Natural killer cell (primary cell): ENCODE results near the gene PROX1. TPM values are rescaled to one million over a fixed set of nuclear protein-coding genes. Genes with fewer than 3 reads are reported as not detected.

Experiments
- ATAC-seq, 3 donors: fragments of 150-1000 bp in 2 of 3; fragments of 200-7000 bp in 1 of 3; cut with Tn5 transposase; 1 replicate in 1 of 3; 2 replicates in 2 of 3; pipeline ENCODE4 v1.10.0; 2021; ENCODE audit warnings: mild to moderate bottlenecking in 2 of 3, moderate library complexity in 2 of 3
- DNase-seq, 2 donors: peaks; one replicate each; pipeline versions ENCODE4 v3.0.0 to v3.0.0-alpha.2; 2013 to 2021; ENCODE audit warnings: mixed read lengths in 1 of 2
- H3K27ac ChIP-seq: one replicate; pipeline ENCODE4 v1.5.1; 2013; ENCODE audit warnings: mild to moderate bottlenecking, low read length
- H3K27me3 ChIP-seq: one replicate; pipeline ENCODE4 v1.6.1; 2013; ENCODE audit warnings: low read length; ENCODE audit not compliant: control insufficient read depth, insufficient read depth
- H3K36me3 ChIP-seq: one replicate; pipeline ENCODE4 v1.6.1; 2013; ENCODE audit warnings: low read length; ENCODE audit not compliant: control insufficient read depth, insufficient read depth
- H3K4me1 ChIP-seq: one replicate; pipeline ENCODE4 v1.6.1; 2013; ENCODE audit warnings: low read length; ENCODE audit not compliant: control insufficient read depth, insufficient read depth
- H3K4me3 ChIP-seq: one replicate; pipeline ENCODE4 v1.5.1; 2013; ENCODE audit warnings: low read length
- H3K9me3 ChIP-seq: one replicate; pipeline ENCODE4 v1.6.1; 2013; ENCODE audit warnings: low read length; ENCODE audit not compliant: control insufficient read depth, insufficient read depth
- H3K27ac Mint-ChIP-seq, 2 donors: one replicate each; pipeline ENCODE4 v1.8.0; 2022; ENCODE audit warnings: mild to moderate bottlenecking in 2 of 2, mixed read lengths in 2 of 2, moderate library complexity in 1 of 2
- H3K27me3 Mint-ChIP-seq, 2 donors: one replicate each; pipeline ENCODE4 v1.8.0; 2022; ENCODE audit warnings: low read depth in 2 of 2, mixed read lengths in 2 of 2
- H3K36me3 Mint-ChIP-seq: one replicate; pipeline ENCODE4 v1.8.0; 2022; ENCODE audit warnings: mixed read lengths
- H3K4me1 Mint-ChIP-seq, 2 donors: one replicate each; pipeline ENCODE4 v1.8.0; 2022; ENCODE audit warnings: mixed read lengths in 2 of 2
- H3K4me3 Mint-ChIP-seq: one replicate; pipeline ENCODE4 v1.8.0; 2022; ENCODE audit warnings: mild to moderate bottlenecking, moderate library complexity, mixed read lengths
- H3K9me3 Mint-ChIP-seq, 2 donors: one replicate each; pipeline ENCODE4 v1.8.0; 2022; ENCODE audit warnings: mixed read lengths in 2 of 2
- CTCF ChIP-seq: fragments of 200-600 bp; IDR thresholded peaks from one replicate; pipeline ENCODE4 v1.8.0; 2022; ENCODE audit warnings: antibody characterized with exemption
- WGBS: methylation state at CpG from one replicate; pipeline ENCODE4 v1.1.7; 2013; ENCODE audit warnings: missing lambda C conversion rate; ENCODE audit not compliant: insufficient coverage; 5-methylcytosine and 5-hydroxymethylcytosine counted together
- intact Hi-C: fragments of 100-400 bp; cut with micrococcal nuclease; formaldehyde crosslinking; loops from one replicate; pipeline ENCODE4 v1.14.2; 2022
- total RNA-seq, 4 donors: library from RNA; stranded (reverse); fragments of 120-200 nt in 1 of 4; gene quantifications; one replicate each; pipeline versions ENCODE4 v1.2.3 to v1.2.4, GENCODE V29; 2013 to 2022

PROX1 gene
- total RNA-seq, 3 donors from 2014 or later (not counting 1 experiment from before 2014, with no cell fraction given) = not detected

- H3K27ac ChIP-seq = no peak overlapping the region
- DNase-seq (no peak), ATAC-seq (no peak)
- H3K36me3 ChIP-seq = no peaks in the 10 kb centered on the region
- Mint-ChIP-seq H3K4me1 (no peaks in the 10 kb centered on the region), H3K9me3 (peaks cover 4 to 5% of the 10 kb centered on the region in 2 donors), H3K27ac (no peak overlapping the region), H3K27me3 (peaks cover 0 to 5% of the 10 kb centered on the region in 2 donors), H3K4me3 (no peak overlapping the region), H3K36me3 (no peaks in the 10 kb centered on the region)
- H3K9me3 ChIP-seq = no peaks in the 10 kb centered on the region
- no peaks in the 10 kb centered on the region for H3K27me3 ChIP-seq
- no peak overlapping the region for H3K4me3 ChIP-seq
- H3K4me1 ChIP-seq = no peaks in the 10 kb centered on the region
- WGBS = 76% methylated on average over 8 of the region's 8 CpGs
- TF ChIP-seq CTCF = no peak
- intact Hi-C loops = no loop called here
Observed at GRCh38 chr1:213953806-213954205, 34.0 kb upstream of the PROX1 start.

- Mint-ChIP-seq H3K36me3 (no peaks in the 10 kb centered on the region), H3K27me3 (peaks cover 0 to 4% of the 10 kb centered on the region in 2 donors), H3K27ac (no peak overlapping the region), H3K4me3 (no peak overlapping the region), H3K9me3 (peaks cover 3 to 4% of the 10 kb centered on the region in 2 donors), H3K4me1 (no peaks in the 10 kb centered on the region)
- WGBS = 88% methylated on average over 8 of the region's 8 CpGs
- Histone ChIP-seq H3K27me3 (no peaks in the 10 kb centered on the region), H3K36me3 (no peaks in the 10 kb centered on the region), H3K4me3 (no peak overlapping the region), H3K4me1 (no peaks in the 10 kb centered on the region), H3K9me3 (no peaks in the 10 kb centered on the region), H3K27ac (no peak overlapping the region)
- no peak for ATAC-seq
- intact Hi-C loops = no loop called here
- TF ChIP-seq CTCF = no peak
- no peak for DNase-seq
Observed at GRCh38 chr1:213956295-213956770, 31.4 kb upstream of the PROX1 start.

GRCh38 chr1:213958346-213958745 is 29.4 kb upstream of the PROX1 start:
- intact Hi-C loops = no loop called here

More at GRCh38 chr1:213958346-213958745, 29.4 kb upstream of the PROX1 start:
- H3K27me3 Mint-ChIP-seq = peaks cover 0 to 3% of the 10 kb centered on the region in 2 donors
- H3K4me3 ChIP-seq = no peak overlapping the region
- no peak for TF ChIP-seq CTCF
- H3K27ac Mint-ChIP-seq = no peak overlapping the region
- 71% methylated on average over 2 of the region's 2 CpGs for WGBS
- H3K9me3 Mint-ChIP-seq = peaks cover 3 to 4% of the 10 kb centered on the region in 2 donors
- H3K36me3 ChIP-seq = no peaks in the 10 kb centered on the region
- no peaks in the 10 kb centered on the region for H3K36me3 Mint-ChIP-seq
- no peak overlapping the region for H3K27ac ChIP-seq
- H3K4me1 Mint-ChIP-seq = no peaks in the 10 kb centered on the region
- no peaks in the 10 kb centered on the region for H3K4me1 ChIP-seq
- ATAC-seq = no peak
- no peaks in the 10 kb centered on the region for H3K9me3 ChIP-seq
- no peak for DNase-seq
- no peak overlapping the region for H3K4me3 Mint-ChIP-seq
- H3K27me3 ChIP-seq = no peaks in the 10 kb centered on the region
